Anterior cingulate cortex (tissue), 58 donors: ENCODE measurements around the gene OR2B3.
"Not testable (repeated sequence)": the region's sequence is repeated elsewhere in the genome, so short reads cannot be mapped to it uniquely, and the experiment has no call there.

Experiments
- DNase-seq, 58 donors: peaks; one replicate each; lab custom pipeline; 2025; lab: John Stamatoyannopoulos, UW

The OR2B3 gene

DNA sequence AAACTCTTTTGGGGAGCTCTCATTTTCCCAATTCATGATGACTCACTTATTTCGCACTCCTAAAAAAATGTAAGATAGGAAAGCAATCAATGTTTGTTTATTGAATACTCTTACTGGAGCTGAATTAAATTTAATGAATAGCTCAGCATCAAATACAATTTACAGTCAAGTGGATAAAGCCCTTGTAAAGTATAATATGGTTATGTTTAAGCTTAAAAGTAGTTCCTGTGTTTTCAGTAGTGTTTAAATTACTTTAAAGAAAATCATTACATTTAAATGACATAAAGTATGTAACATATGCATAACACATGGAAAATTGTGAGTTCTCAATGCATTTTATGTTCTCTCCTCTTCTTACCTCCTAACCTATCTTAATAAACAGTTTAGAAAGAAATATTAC is at the start of gene OR2B3:
Gene OR2B3 (minus strand): TSS at position 101 of the 400 bp plus-strand sequence. CDS start 65 bp downstream, at position 36.
- DNase-seq: no peak

DNA sequence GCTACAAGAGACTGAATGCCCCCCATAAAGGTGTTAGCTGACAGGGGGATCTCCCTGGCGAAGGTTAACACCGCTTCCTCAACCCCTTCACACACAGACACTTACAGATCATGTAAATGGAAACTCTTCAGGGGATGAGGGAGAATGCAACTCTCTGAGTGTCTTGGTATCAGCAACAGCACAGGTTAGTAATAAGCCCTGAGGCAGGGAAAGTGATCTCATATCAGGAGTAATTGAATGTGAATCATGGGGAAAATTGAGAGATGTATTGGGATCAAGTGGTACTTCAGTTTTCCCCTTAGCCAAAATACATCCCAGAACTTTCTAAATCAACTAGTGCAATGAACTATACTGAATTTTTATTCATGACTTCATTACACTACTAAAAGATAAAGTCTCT is 44.6 kb upstream of the OR2B3 start:
- no peak for DNase-seq

DNA sequence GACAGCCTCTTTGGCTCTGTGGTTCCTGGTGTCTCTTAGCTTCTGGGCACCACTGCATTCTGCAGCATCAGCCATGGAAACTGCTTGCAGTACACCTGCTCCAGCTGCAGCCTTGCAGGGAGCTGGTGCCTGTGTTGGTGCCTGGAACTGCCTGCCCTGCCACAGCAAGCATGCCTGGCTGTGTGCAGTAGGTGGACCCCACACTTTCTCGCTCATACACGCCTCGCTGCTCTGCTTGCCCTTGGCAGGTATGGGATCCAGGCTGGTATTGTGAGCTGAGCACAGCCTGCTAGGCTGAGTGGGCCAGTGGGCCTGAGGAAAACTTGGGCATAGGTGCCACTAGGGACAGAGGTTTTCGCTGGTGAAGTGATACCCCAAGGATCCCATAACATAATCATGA is 43.5 kb upstream of the OR2B3 start:
- DNase-seq: no peak

GRCh38 chr6:29129326-29130012 is 42.4 kb upstream of the OR2B3 start:
- DNase-seq: no peak

- DNase-seq: not testable (repeated sequence)
These were observed 27.9 kb upstream of the OR2B3 start for GRCh38 chr6:29114964-29115363.

DNA sequence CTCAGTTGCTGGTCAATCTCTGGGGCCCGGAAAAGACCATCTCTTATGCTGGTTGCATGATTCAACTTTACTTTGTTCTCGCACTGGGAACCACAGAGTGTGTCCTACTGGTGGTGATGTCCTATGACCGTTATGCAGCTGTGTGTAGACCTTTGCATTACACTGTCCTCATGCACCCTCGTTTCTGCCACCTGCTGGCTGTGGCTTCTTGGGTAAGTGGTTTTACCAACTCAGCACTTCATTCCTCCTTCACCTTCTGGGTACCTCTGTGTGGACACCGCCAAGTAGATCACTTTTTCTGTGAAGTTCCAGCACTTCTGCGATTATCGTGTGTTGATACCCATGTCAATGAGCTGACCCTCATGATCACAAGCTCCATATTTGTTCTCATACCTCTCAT is 25.0 kb upstream of the OR2B3 start:
- no peak for DNase-seq

GRCh38 chr6:29107758-29108157 is 20.6 kb upstream of the OR2B3 start, which contains the start of gene OR2J3:
TSS of gene OR2J3 (plus strand) at chr6:29108058. CDS start at chr6:29111891, 3,833 bp downstream.
- DNase-seq: no peak

DNA sequence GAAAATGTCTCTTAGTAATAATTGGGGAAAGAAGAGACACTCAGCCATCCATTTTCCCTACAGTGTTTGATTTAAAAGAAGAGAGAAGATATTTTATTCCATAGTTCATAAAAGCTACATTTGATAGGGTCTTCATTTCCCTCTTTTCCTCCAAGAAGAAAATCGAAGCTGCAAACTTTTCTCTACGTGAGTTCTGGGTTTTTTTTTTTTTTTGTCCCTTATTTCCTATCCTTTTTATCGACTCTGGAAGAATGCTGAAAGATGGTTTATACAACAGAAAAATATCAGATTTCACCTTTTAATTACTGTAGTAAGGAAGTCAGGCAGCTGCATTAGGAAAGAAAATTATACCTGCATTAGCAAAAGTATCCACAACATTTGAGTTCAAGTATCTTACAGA is 12.1 kb upstream of the OR2B3 start, which contains the start of gene OR2J1:
Gene OR2J1 (plus strand): TSS at position 301 of the 400 bp plus-strand sequence. CDS start 1,453 bp downstream, outside the sequence.
- DNase-seq: no peak

DNA sequence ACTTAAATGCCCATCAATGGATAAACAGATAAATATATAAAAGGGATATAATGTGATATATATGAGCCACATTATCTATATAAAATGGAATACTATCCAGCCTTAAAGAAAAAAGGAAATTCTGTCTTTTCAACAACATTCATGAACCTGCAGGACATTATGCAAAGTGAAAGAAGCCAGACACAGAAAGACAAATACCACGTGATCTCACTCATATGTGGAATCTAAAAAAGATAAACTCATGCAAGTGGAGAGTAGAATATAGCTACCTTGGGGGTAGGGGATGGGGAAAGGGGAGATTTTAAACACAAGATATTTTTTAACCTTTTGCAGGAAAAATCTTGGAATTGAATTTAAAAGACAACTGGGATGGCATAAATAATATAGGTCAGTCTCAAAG is 10.7 kb upstream of the OR2B3 start:
- DNase-seq: no peak

DNA sequence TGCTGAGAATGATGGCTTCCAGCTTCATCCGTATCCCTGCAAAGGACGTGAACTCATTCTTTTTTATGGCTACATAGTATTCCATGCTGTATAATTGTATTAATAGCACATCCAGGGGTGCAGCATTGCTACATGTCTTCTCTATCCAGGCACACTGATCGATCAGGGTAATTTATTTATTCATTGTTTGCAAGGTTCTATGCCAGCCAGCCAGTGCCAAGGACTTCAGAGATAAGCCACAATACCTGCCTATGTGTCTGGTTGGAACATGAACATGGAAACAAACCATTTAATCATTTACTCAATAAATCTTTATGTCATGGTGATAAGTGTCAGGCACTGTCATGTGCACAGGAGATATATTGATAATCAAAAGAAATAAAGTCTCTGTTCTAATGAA is 5.8 kb upstream of the OR2B3 start:
- no peak for DNase-seq

DNA sequence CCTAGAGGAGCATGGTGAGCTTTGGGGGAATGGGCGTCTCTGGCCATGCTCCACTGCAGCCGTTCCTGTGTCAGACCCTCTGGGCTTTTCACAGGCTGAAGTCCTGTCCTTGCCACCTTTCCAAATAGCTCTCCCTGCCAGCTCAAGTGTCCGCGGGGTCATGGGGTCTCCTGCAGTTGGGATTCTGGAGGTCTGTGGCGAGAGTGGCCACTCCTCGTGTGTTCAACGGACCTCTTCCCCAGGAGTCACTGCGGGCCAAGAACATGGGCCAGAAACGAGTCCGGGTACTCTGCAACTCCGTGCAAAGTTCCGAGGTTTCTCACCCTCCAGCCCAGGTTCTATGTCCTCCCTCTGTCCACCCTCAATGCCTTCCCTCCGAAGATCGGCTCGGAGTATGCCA is 4.7 kb downstream of the OR2B3 start:
- no peak for DNase-seq

- DNase-seq: no peak
These were observed 5.8 kb downstream of the OR2B3 start for GRCh38 chr6:29081312-29081711.

DNA sequence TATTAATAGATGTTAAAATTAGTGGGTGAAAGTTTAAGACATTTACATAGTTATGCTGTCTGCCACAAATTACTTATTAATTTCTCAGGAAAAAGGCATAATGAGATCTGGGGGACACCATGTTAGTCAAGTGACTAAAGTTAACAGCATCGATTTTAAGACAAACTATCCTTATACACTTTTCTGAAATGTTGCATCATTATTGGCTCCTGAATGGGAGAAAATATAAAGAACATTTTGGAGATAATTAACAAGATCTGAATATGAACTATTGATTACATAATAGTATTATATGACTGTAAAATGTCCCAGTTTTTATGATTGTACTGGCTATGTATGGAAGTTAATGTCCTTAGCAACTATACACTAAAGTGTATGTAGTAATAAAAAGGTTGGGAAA is 7.9 kb downstream of the OR2B3 start:
- DNase-seq: no peak

- DNase-seq: no peak
These were observed 15.0 kb downstream of the OR2B3 start for GRCh38 chr6:29071831-29072723.

- no peak for DNase-seq
These were observed 35.4 kb downstream of the OR2B3 start for GRCh38 chr6:29051680-29052079.

DNA sequence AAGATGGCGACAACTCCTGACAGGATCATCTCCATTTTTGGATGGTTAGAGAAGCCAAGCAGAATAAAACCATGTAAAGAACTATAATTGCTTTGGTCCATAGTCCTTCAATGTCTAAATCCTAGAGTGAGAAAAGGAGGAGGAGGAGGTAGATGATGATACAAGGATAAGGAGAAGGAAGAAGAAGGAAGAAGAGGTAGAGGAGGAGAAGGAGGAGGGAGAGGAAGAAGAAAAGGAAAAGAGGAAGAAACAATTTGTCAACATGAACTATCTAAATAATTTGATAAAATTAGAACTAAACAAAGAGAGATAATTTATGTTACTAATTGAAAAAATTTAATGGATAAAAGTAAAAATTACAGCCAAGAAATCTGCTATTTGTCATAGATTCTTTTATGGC is 42.0 kb downstream of the OR2B3 start, which contains the start of gene OR2W1:
Gene OR2W1 (minus strand): TSS at position 101 of the 400 bp plus-strand sequence. CDS start 0 bp downstream, at position 101.
- no peak for DNase-seq
